SU-DHL-6 (cell line): ENCODE measurements around the gene PLEKHJ1.

ENCODE experiments used
- H2AFZ ChIP-seq: fragments of 200-600 bp; sonication (generic); 2 replicates; pipeline ENCODE4 v1.6.1; 2014; ENCODE audit warnings: low read depth, mild to moderate bottlenecking, moderate library complexity, mixed read lengths, antibody characterized with exemption, low read length; ENCODE audit not compliant: severe bottlenecking
- H3F3A ChIP-seq: fragments of 200-600 bp; shearing (Covaris generic); 2 replicates; pipeline ENCODE4 v1.6.0; 2016; ENCODE audit warnings: antibody characterized with exemption, mild to moderate bottlenecking; ENCODE audit not compliant: insufficient read depth
- H3K27ac ChIP-seq: fragments of 200-600 bp; sonication (generic); 2 replicates; pipeline ENCODE4 v1.5.1; 2016; ENCODE audit warnings: low read depth, mild to moderate bottlenecking, low read length, moderate library complexity, mixed read lengths
- H3K27me3 ChIP-seq: fragments of 200-600 bp; sonication (generic), shearing (Covaris generic); 2 replicates; pipeline ENCODE4 v1.6.0; 2014; ENCODE audit warnings: mild to moderate bottlenecking, low read length
- H3K36me3 ChIP-seq: fragments of 200-600 bp; sonication (generic); 2 replicates; pipeline ENCODE4 v1.6.1; 2014; ENCODE audit warnings: mild to moderate bottlenecking, low read length, mixed read lengths
- H3K4me2 ChIP-seq: fragments of 300-600, 200-600 bp; shearing (Covaris generic), sonication (generic); 2 replicates; pipeline ENCODE4 v1.6.0; 2014; ENCODE audit warnings: low read length, low read depth, mild to moderate bottlenecking; ENCODE audit not compliant: poor library complexity, severe bottlenecking
- H3K4me3 ChIP-seq: fragments of 200-600 bp; sonication (generic); 2 replicates; pipeline ENCODE4 v1.5.1; 2014; ENCODE audit warnings: antibody characterized with exemption, low read length, mild to moderate bottlenecking, mixed read lengths; ENCODE audit not compliant: insufficient read depth, poor library complexity, severe bottlenecking
- H3K79me2 ChIP-seq: fragments of 200-600 bp; sonication (generic); 2 replicates; pipeline ENCODE4 v1.6.1; 2014; ENCODE audit warnings: mild to moderate bottlenecking, low read length, moderate library complexity; ENCODE audit not compliant: insufficient read depth
- H3K9ac ChIP-seq: fragments of 200-600 bp; sonication (generic); 2 replicates; pipeline ENCODE4 v1.7.0; 2014; ENCODE audit warnings: mild to moderate bottlenecking, low read length
- H3K9me2 ChIP-seq: fragments of 200-600 bp; sonication (generic); replicated peaks from 2 replicates; pipeline ENCODE4 v1.6.1; 2014; ENCODE audit warnings: low read length; ENCODE audit not compliant: insufficient read depth
- H3K9me3 ChIP-seq: fragments of 200-600 bp; sonication (generic); 2 replicates; pipeline ENCODE4 v1.6.1; 2014; ENCODE audit warnings: low read length, mixed read lengths; ENCODE audit not compliant: insufficient read depth
- H4K20me1 ChIP-seq: fragments of 200-600 bp; sonication (generic); 2 replicates; pipeline ENCODE4 v1.6.1; 2014; ENCODE audit warnings: low read depth, mild to moderate bottlenecking, antibody characterized with exemption, low read length, moderate library complexity, mixed read lengths
- EZH2phosphoT487 ChIP-seq: fragments of 200-600 bp; sonication (generic), shearing (Covaris generic); conservative IDR thresholded peaks from 2 replicates; pipeline ENCODE4 v1.6.1; 2018; ENCODE audit warnings: mild to moderate bottlenecking, antibody characterized with exemption, low read length, moderate library complexity, mixed read lengths
- TF ChIP-seq, protein P1 (sequence below): fragments of 200-600 bp; sonication (generic); IDR thresholded peaks from one replicate; pipeline ENCODE4 v1.5.1; 2017; ENCODE audit warnings: antibody characterized with exemption, mild to moderate bottlenecking, low read length, moderate library complexity; ENCODE audit not compliant: insufficient read depth, poor library complexity, severe bottlenecking

Gene PLEKHJ1

GRCh38 chr19:2193807-2194206, 42.3 kb downstream of the PLEKHJ1 start:
- peaks cover 25% of the 10 kb centered on the region; the same call in 1 of the 2 replicates for H3K79me2 ChIP-seq
- no peaks in the 10 kb centered on the region for H3K9me2 ChIP-seq
- no peak overlapping the region for H3K4me3 ChIP-seq
- no peak overlapping the region for H3K27ac ChIP-seq
- H3F3A ChIP-seq: no peaks in the 10 kb centered on the region
- no peak overlapping the region for H2AFZ ChIP-seq
- no peak overlapping the region for H3K4me2 ChIP-seq
- H4K20me1 ChIP-seq: no peaks in the 10 kb centered on the region
- TF ChIP-seq EZH2phosphoT487: no peak
- TF ChIP-seq, protein P1, sequence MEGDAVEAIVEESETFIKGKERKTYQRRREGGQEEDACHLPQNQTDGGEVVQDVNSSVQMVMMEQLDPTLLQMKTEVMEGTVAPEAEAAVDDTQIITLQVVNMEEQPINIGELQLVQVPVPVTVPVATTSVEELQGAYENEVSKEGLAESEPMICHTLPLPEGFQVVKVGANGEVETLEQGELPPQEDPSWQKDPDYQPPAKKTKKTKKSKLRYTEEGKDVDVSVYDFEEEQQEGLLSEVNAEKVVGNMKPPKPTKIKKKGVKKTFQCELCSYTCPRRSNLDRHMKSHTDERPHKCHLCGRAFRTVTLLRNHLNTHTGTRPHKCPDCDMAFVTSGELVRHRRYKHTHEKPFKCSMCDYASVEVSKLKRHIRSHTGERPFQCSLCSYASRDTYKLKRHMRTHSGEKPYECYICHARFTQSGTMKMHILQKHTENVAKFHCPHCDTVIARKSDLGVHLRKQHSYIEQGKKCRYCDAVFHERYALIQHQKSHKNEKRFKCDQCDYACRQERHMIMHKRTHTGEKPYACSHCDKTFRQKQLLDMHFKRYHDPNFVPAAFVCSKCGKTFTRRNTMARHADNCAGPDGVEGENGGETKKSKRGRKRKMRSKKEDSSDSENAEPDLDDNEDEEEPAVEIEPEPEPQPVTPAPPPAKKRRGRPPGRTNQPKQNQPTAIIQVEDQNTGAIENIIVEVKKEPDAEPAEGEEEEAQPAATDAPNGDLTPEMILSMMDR: no peak
- H3K36me3 ChIP-seq: no peaks in the 10 kb centered on the region
- no peaks in the 10 kb centered on the region for H3K27me3 ChIP-seq
- H3K9me3 ChIP-seq: no peaks in the 10 kb centered on the region
- no peak overlapping the region for H3K9ac ChIP-seq

- H3K27me3 ChIP-seq: no peaks in the 10 kb centered on the region
- H3K9ac ChIP-seq: no peak overlapping the region
- H3K36me3 ChIP-seq: no peaks in the 10 kb centered on the region
- no peak for TF ChIP-seq EZH2phosphoT487
- TF ChIP-seq, protein P1: no peak
- no peaks in the 10 kb centered on the region for H3K9me3 ChIP-seq
- peaks cover 29% of the 10 kb centered on the region; the same call in 1 of the 2 replicates for H3K79me2 ChIP-seq
- no peak overlapping the region for H3K4me3 ChIP-seq
- no peak overlapping the region for H2AFZ ChIP-seq
- H3K4me2 ChIP-seq: no peak overlapping the region
- no peak overlapping the region for H3K27ac ChIP-seq
- no peaks in the 10 kb centered on the region for H4K20me1 ChIP-seq
- no peaks in the 10 kb centered on the region for H3K9me2 ChIP-seq
- H3F3A ChIP-seq: no peaks in the 10 kb centered on the region
Observed at GRCh38 chr19:2192862-2193261, 43.3 kb downstream of the PLEKHJ1 start.

DNA sequence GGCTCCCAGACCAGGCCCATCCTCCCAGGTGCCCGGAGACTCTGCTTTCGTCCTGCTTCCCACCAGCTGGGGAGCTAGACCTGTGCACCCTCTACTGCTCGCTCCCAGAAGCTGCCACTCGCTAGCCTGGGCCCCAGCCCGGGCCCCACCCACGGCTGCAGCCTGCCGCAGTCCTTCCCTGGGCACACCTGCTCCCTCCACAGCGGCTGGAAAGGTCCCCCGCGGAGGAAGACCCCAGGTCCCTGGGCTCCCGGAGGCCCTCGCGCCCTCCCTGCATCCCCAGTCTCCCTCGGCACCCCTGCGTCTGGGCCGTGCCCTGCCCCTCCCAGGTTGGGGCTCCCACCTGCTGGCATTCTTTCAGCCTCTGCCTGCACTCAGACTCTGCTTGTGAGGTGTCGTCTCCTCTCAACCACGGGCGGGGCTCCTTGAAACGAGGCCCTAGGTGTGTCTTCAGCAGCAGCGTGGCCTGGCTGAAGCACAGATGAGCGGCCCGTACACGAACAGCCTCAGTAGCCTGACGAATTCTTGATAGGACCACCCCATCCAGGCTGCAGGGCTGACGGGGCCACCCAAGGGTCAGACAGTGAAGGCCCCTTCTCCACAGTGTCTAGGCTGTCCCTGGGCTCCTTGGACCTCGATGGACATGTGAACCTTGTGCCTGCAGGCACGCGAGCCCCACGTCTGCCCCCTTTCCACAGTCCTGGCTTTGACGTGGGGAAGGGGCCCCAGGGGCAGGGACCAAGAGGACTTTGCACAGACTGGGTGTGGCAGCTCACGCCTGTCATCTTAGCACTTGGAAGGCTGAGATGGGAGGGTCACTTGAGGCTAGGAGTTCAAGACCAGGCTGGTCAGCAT, 44.4 kb downstream of the PLEKHJ1 start:
- H3F3A ChIP-seq: no peaks in the 10 kb centered on the region
- H3K9me2 ChIP-seq: no peaks in the 10 kb centered on the region
- H4K20me1 ChIP-seq: peaks cover 3% of the 10 kb centered on the region; the same call in 1 of the 2 replicates
- no peak overlapping the region for H3K9ac ChIP-seq
- no peak overlapping the region for H3K4me3 ChIP-seq
- TF ChIP-seq EZH2phosphoT487: no peak
- TF ChIP-seq, protein P1: no peak
- no peak overlapping the region for H3K4me2 ChIP-seq
- peaks cover 19% of the 10 kb centered on the region; the same call in 1 of the 2 replicates for H3K79me2 ChIP-seq
- H3K27ac ChIP-seq: no peak overlapping the region
- no peaks in the 10 kb centered on the region for H3K27me3 ChIP-seq
- no peaks in the 10 kb centered on the region for H3K36me3 ChIP-seq
- no peaks in the 10 kb centered on the region for H3K9me3 ChIP-seq
- H2AFZ ChIP-seq: no peak overlapping the region
